ENCODE data around the gene ARPIN. TPM values are rescaled to one million over a fixed set of nuclear protein-coding genes. Genes with fewer than 3 reads are reported as not detected.
"Not testable (repeated sequence)": the region's sequence is repeated elsewhere in the genome, so short reads cannot be mapped to it uniquely, and the experiment has no call there.

ARPIN gene
- total RNA-seq, 1 experiment from 2014 or later: 8.8 TPM

- H3K4me1 ChIP-seq (ENCODE audit: control insufficient read depth in 1 of 2, insufficient read depth in 2 of 2, low read length in 2 of 2); H4K20me1 ChIP-seq (ENCODE audit: insufficient read depth); intact Hi-C loops (cut with micrococcal nuclease); H3K4me2 ChIP-seq (ENCODE audit: low read length); H3K4me3 ChIP-seq (replicated peaks in 1 of 2; ENCODE audit: low read depth in 1 of 2, low read length in 2 of 2); H3K79me2 ChIP-seq (ENCODE audit: insufficient read depth, low read length); H3K9me3 ChIP-seq (ENCODE audit: control insufficient read depth in 1 of 2, insufficient read depth in 1 of 2, low read depth in 1 of 2, low read length in 2 of 2); RAD21 ChIA-PET (ENCODE audit: low non-redundant PET in 1 of 2, low total read pairs in 2 of 2, uncharacterized antibody in 2 of 2, unreplicated experiment in 2 of 2); H3K27ac ChIP-seq (ENCODE audit: low read depth, low read length); H3K36me3 ChIP-seq (ENCODE audit: control insufficient read depth in 1 of 2, insufficient read depth in 2 of 2, low read length in 2 of 2); H3K27me3 ChIP-seq (ENCODE audit: insufficient read depth, low read length); BruUV-seq (replicated peaks); DNase-seq (ENCODE audit: low read depth, low spot score); H3K9me2 ChIP-seq (ENCODE audit: insufficient read depth); H2AFZ ChIP-seq (ENCODE audit: low read depth, low read length, poor library complexity, severe bottlenecking); H3K9ac ChIP-seq (ENCODE audit: low read length); ATAC-seq; CTCF ChIA-PET: not testable (repeated sequence)
- POLR2A ChIA-PET: interaction anchor here (0.6 kb wide), 1 partner anchor 232 kb away, joined by 3 read pairs; no protein-coding TSS in a partner anchor
These were observed 31.0 kb upstream of the ARPIN start for GRCh38 chr15:89943721-89944120.

- no peaks in the 10 kb centered on the region for H3K9me2 ChIP-seq (ENCODE audit: insufficient read depth)
- H3K4me1 ChIP-seq (ENCODE audit: control insufficient read depth in 1 of 2, insufficient read depth in 2 of 2, low read length in 2 of 2): no peaks in the 10 kb centered on the region
- RAD21 ChIA-PET (ENCODE audit: low non-redundant PET in 1 of 2, low total read pairs in 2 of 2, uncharacterized antibody in 2 of 2, unreplicated experiment in 2 of 2): no interaction called here
- POLR2A ChIA-PET: no interaction called here
- ATAC-seq (no peak), DNase-seq (ENCODE audit: low read depth, low spot score) (no peak)
- no TSS peak for BruUV-seq (replicated peaks)
- no peaks in the 10 kb centered on the region for H3K9me3 ChIP-seq (ENCODE audit: control insufficient read depth in 1 of 2, insufficient read depth in 1 of 2, low read depth in 1 of 2, low read length in 2 of 2)
- H3K79me2 ChIP-seq (ENCODE audit: insufficient read depth, low read length): no peaks in the 10 kb centered on the region
- no peak overlapping the region for H3K4me2 ChIP-seq (ENCODE audit: low read length)
- no peak overlapping the region for H3K27ac ChIP-seq (ENCODE audit: low read depth, low read length)
- no peaks in the 10 kb centered on the region for H4K20me1 ChIP-seq (ENCODE audit: insufficient read depth)
- H3K36me3 ChIP-seq (ENCODE audit: control insufficient read depth in 1 of 2, insufficient read depth in 2 of 2, low read length in 2 of 2): no peaks in the 10 kb centered on the region
- TF ChIP-seq TCF7L2 (IDR thresholded peaks at IDR 0.05; ENCODE audit: borderline replicate concordance, extremely low read depth, insufficient read depth, insufficient read length): no peak
- TF ChIP-seq CTCF (IDR thresholded peaks at IDR 0.05 in 2 of 3, conservative IDR thresholded peaks at IDR 0.05 in 1 of 3; ENCODE audit: borderline replicate concordance in 1 of 3, insufficient read depth in 1 of 3, low read depth in 2 of 3, low read length in 2 of 3): no peak
- TF ChIP-seq REST (IDR thresholded peaks at IDR 0.05; ENCODE audit: low read depth): no peak
- TF ChIP-seq CEBPB (IDR thresholded peaks at IDR 0.05; ENCODE audit: low read depth): no peak
- TF ChIP-seq JUND (IDR thresholded peaks at IDR 0.05): no peak
- TF ChIP-seq ZFX (IDR thresholded peaks at IDR 0.05): no peak
- no peak for TF ChIP-seq SP1 (IDR thresholded peaks at IDR 0.05; ENCODE audit: low read depth)
- TF ChIP-seq CBX3 (IDR thresholded peaks at IDR 0.05; ENCODE audit: low read depth): no peak
- no peak for TF ChIP-seq YY1 (IDR thresholded peaks at IDR 0.05; ENCODE audit: extremely low read depth, insufficient replicate concordance, low read depth, low read length)
- TF ChIP-seq POLR2AphosphoS5 (IDR thresholded peaks at IDR 0.05; ENCODE audit: low read depth, low read length): no peak
- no peak for TF ChIP-seq RAD21 (IDR thresholded peaks at IDR 0.05; ENCODE audit: low read depth)
- no peak for TF ChIP-seq SIN3A (IDR thresholded peaks at IDR 0.05; ENCODE audit: low read depth)
- TF ChIP-seq SRF (IDR thresholded peaks at IDR 0.05; ENCODE audit: low read depth): no peak
- no peak for TF ChIP-seq ZBTB33 (IDR thresholded peaks at IDR 0.05; ENCODE audit: extremely low read depth, insufficient replicate concordance, low read length)
- CTCF ChIA-PET: interaction anchor here (2.6 kb wide), 1 partner anchor 32 kb away, joined by 8 read pairs; no protein-coding TSS in a partner anchor
- no peaks in the 10 kb centered on the region for H3K27me3 ChIP-seq (ENCODE audit: insufficient read depth, low read length)
- intact Hi-C loops (cut with micrococcal nuclease): no loop called here
- no peak overlapping the region for H3K9ac ChIP-seq (ENCODE audit: low read length)
- H3K4me3 ChIP-seq (replicated peaks in 1 of 2; ENCODE audit: low read depth in 1 of 2, low read length in 2 of 2): no peak overlapping the region
- H2AFZ ChIP-seq (ENCODE audit: low read depth, low read length, poor library complexity, severe bottlenecking): no peak overlapping the region
These were observed 27.2 kb upstream of the ARPIN start for GRCh38 chr15:89939910-89940309.
